Measurements from ENCODE around the gene SPOP.
"Not testable (repeated sequence)": the region's sequence is repeated elsewhere in the genome, so short reads cannot be mapped to it uniquely, and the experiment has no call there.

DNA sequence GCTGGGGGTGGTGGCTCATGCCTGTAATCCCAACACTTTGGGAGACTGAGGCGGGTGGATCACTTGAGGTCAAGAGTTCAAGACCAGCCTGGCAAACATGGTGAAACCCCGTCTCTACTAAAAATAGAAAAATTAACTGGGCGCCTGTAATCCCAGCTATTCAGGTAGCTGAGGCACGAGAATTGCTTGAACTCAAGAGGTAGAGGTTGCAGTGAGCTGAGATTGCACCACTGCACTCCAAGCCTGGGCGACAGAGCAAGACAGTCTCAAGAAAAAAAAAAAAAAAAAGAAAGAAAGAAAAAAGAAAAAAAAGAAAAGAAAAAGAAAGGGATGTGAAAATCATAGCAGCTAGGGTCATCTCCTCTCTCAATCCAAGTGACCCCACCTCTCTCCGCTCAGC, 46.7 kb upstream of the SPOP start:
- TF ChIP-seq, protein P1, sequence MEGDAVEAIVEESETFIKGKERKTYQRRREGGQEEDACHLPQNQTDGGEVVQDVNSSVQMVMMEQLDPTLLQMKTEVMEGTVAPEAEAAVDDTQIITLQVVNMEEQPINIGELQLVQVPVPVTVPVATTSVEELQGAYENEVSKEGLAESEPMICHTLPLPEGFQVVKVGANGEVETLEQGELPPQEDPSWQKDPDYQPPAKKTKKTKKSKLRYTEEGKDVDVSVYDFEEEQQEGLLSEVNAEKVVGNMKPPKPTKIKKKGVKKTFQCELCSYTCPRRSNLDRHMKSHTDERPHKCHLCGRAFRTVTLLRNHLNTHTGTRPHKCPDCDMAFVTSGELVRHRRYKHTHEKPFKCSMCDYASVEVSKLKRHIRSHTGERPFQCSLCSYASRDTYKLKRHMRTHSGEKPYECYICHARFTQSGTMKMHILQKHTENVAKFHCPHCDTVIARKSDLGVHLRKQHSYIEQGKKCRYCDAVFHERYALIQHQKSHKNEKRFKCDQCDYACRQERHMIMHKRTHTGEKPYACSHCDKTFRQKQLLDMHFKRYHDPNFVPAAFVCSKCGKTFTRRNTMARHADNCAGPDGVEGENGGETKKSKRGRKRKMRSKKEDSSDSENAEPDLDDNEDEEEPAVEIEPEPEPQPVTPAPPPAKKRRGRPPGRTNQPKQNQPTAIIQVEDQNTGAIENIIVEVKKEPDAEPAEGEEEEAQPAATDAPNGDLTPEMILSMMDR (conservative IDR thresholded peaks at IDR 0.05; ENCODE audit: low read depth, low read length): not testable (repeated sequence)
- not testable (repeated sequence) for TF ChIP-seq EZH2 (IDR thresholded peaks at IDR 0.05; ENCODE audit: borderline replicate concordance, low read depth, low read length, poor library complexity, severe bottlenecking)

All from A673 (cell line).